Stomach (tissue), 4 donors: ENCODE data around the gene SVOPL.

Experiments used
- CTCF ChIP-seq, 7 experiments: fragments of 450-650 bp in 4 of 7; fragments of 200-600 bp in 3 of 7; sonication (generic) in 3 of 7; IDR thresholded peaks; one replicate each; pipeline ENCODE4 v1.5.1; 2016 to 2019; ENCODE audit warnings: antibody characterized with exemption in 7 of 7, control low read depth in 2 of 7, mild to moderate bottlenecking in 1 of 7
- POLR2A ChIP-seq, 4 donors: fragments of 450-650 bp; IDR thresholded peaks; one replicate each; pipeline ENCODE4 v1.6.1; 2016; ENCODE audit warnings: antibody characterized with exemption in 4 of 4, control low read depth in 2 of 4, mild to moderate bottlenecking in 1 of 4, moderate library complexity in 1 of 4
- POLR2AphosphoS5 ChIP-seq, 3 donors: sonication (generic); formaldehyde crosslinking; IDR thresholded peaks; one replicate each; pipeline ENCODE4 v1.6.1; 2016; ENCODE audit warnings: antibody characterized with exemption in 3 of 3

GRCh38 chr7:138584283-138584682 is 116.9 kb downstream of the SVOPL start:
- TF ChIP-seq CTCF (IDR thresholded peaks at IDR 0.05), result no peak
- no peak for TF ChIP-seq POLR2AphosphoS5 (IDR thresholded peaks at IDR 0.05)
- no peak for TF ChIP-seq POLR2A (IDR thresholded peaks at IDR 0.05)
